K562 (cell line): ENCODE results near the gene TRAF5. TPM values are rescaled to one million over a fixed set of nuclear protein-coding genes. Genes with fewer than 3 reads are reported as not detected.
A peak's percentile ranks its signal among the peaks of the same experiment; 100 is the strongest.

Experiments used
- ATAC-seq: fragments of 200-7000 bp; cut with Tn5 transposase; 3 replicates; pipeline ENCODE4 v1.9.1; 2020; ENCODE audit warnings: moderate library complexity
- BruUV-seq: library from RNA; stranded (reverse); fragments of 400-500 nt; replicated peaks from 2 replicates; lab custom pipeline; 2021; lab: Mats Ljungman, UMichigan
- CTCF ChIA-PET: fragments of 300-600 bp; formaldehyde crosslinking; extraction: SDS; loops from one replicate; lab custom pipeline; 2021; ENCODE audit warnings: low intra/inter-chr PET ratio; lab: Yijun Ruan, JAX
- POLR2A ChIA-PET: fragments of 300-600, 350-650 bp; sonication (Branson Sonifier 250); formaldehyde crosslinking; extraction: SDS; loops from one replicate; lab custom pipeline; 2021; ENCODE audit warnings: antibody characterized with exemption, inconsistent platforms; lab: Yijun Ruan, JAX
- DNase-seq, 4 experiments: peaks; one replicate each; pipeline versions ENCODE4 v3.0.0 to v3.0.0-alpha.2; 2011 to 2018; ENCODE audit warnings: low spot score in 3 of 4, mixed read lengths in 3 of 4; ENCODE audit errors: extremely low read depth in 1 of 4
- FAIRE-seq: peaks from 2 replicates; lab custom pipeline; 2011; peaks lifted over from hg19 to GRCh38; lab: Jason Lieb, UNC
- H2AFZ ChIP-seq: 2 replicates; pipeline ENCODE4 v1.6.0; 2011; ENCODE audit warnings: low read depth, low read length, control low read depth, inconsistent platforms
- H3K27ac ChIP-seq: fragments of 200-600 bp; 3 replicates; pipeline ENCODE4 v1.8.0; 2011; ENCODE audit warnings: low read depth, mild to moderate bottlenecking, control low read depth, inconsistent platforms, low read length, moderate library complexity, mixed read lengths; ENCODE audit errors: extremely low read depth
- H3K27me3 ChIP-seq, 2 experiments: fragments of 300-600 bp in 1 of 2; 2 replicates in 1 of 2; 3 replicates in 1 of 2; pipeline versions ENCODE4 v1.6.0 to v1.8.0; 2011; ENCODE audit warnings: inconsistent platforms in 2 of 2, low read length in 2 of 2, mild to moderate bottlenecking in 1 of 2, mixed read lengths in 1 of 2, moderate library complexity in 1 of 2; ENCODE audit not compliant: control insufficient read depth in 2 of 2, insufficient read depth in 2 of 2
- H3K36me3 ChIP-seq: fragments of 300-600 bp; 3 replicates; pipeline ENCODE4 v1.8.0; 2011; ENCODE audit warnings: mild to moderate bottlenecking, low read length, inconsistent platforms; ENCODE audit not compliant: control insufficient read depth, insufficient read depth
- H3K4me1 ChIP-seq, 2 experiments: fragments of 200-600 bp in 1 of 2; replicated peaks in 1 of 2; 2 replicates in 1 of 2; 3 replicates in 1 of 2; pipeline versions ENCODE4 v1.5.1 to v1.8.0; 2011; ENCODE audit warnings: inconsistent platforms in 2 of 2, low read length in 2 of 2, mild to moderate bottlenecking in 1 of 2, mixed read lengths in 1 of 2, moderate library complexity in 1 of 2; ENCODE audit not compliant: control insufficient read depth in 2 of 2, insufficient read depth in 2 of 2
- H3K4me2 ChIP-seq: 2 replicates; pipeline ENCODE4 v1.6.1; 2011; ENCODE audit warnings: low read length, control low read depth, inconsistent platforms, mixed read lengths; ENCODE audit not compliant: insufficient read depth
- H3K4me3 ChIP-seq: fragments of 200-600 bp; sonication (generic), shearing (Covaris generic); 2 replicates; pipeline ENCODE4 v1.5.1; 2016; ENCODE audit warnings: control low read depth, inconsistent platforms
- H3K79me2 ChIP-seq: fragments of 200-600 bp; 3 replicates; pipeline ENCODE4 v1.8.0; 2011; ENCODE audit warnings: low read length, inconsistent platforms; ENCODE audit not compliant: control insufficient read depth, insufficient read depth
- H3K9ac ChIP-seq, 2 experiments: 2 replicates each; pipeline versions ENCODE4 v1.6.0 to v1.6.1; 2011; ENCODE audit warnings: low read depth in 2 of 2, low read length in 2 of 2, control low read depth in 1 of 2, inconsistent platforms in 1 of 2, mild to moderate bottlenecking in 1 of 2, mixed read lengths in 1 of 2; ENCODE audit not compliant: insufficient read depth in 1 of 2
- H3K9me1 ChIP-seq: one replicate; pipeline ENCODE4 v1.6.0; 2011; ENCODE audit warnings: inconsistent platforms, mild to moderate bottlenecking, low read length, moderate library complexity; ENCODE audit not compliant: control insufficient read depth, insufficient read depth
- H3K9me3 ChIP-seq: replicated peaks from 2 replicates; pipeline ENCODE4 v1.5.1; 2011; ENCODE audit warnings: low read depth, low read length, inconsistent platforms; ENCODE audit not compliant: control insufficient read depth, insufficient read depth
- H4K20me1 ChIP-seq: replicated peaks from 2 replicates; pipeline ENCODE4 v1.6.1; 2011; ENCODE audit warnings: low read length, inconsistent platforms, mixed read lengths; ENCODE audit not compliant: control insufficient read depth, insufficient read depth
- KHSRP ChIP-seq: fragments of 450-650 bp; IDR thresholded peaks from 2 replicates; pipeline ENCODE4 v1.6.1; 2017
- RCOR1 ChIP-seq, 2 experiments: IDR thresholded peaks; 2 replicates each; pipeline ENCODE4 v1.6.1; 2012; ENCODE audit warnings: low read depth in 2 of 2, low read length in 2 of 2, borderline replicate concordance in 1 of 2, improper control_type of control experiment in 1 of 2
- ZNF316 ChIP-seq: fragments of 450-650 bp; IDR thresholded peaks from 2 replicates; pipeline ENCODE4 v1.6.1; 2016
- WGBS: fragments of 100-300 bp; shearing (Covaris generic); methylation state at CpG from one replicate; pipeline ENCODE4 v1.1.6; 2016; ENCODE audit warnings: low coverage, mixed read lengths; ENCODE audit not compliant: insufficient coverage; ENCODE audit errors: missing lambda C conversion rate; 5-methylcytosine and 5-hydroxymethylcytosine counted together
- in situ Hi-C: fragments of 300-500 bp; cut with MboI; formaldehyde crosslinking; loops from 4 replicates; pipeline ENCODE4 v1.15.0; 2018; ENCODE audit warnings: inconsistent platforms, mixed read lengths
- intact Hi-C: fragments of 100-400 bp; cut with micrococcal nuclease; formaldehyde crosslinking; loops from 2 replicates; pipeline ENCODE4 v1.14.2; 2022
- polyA plus RNA-seq, 8 experiments: library from polyadenylated mRNA; depleted of rRNA in 4 of 8; stranded (reverse) in 5 of 8; unstranded in 3 of 8; fragments of >200 nt; fragmentation: Nextera tagmentation in 2 of 8; fragmentation: Illumina TruSeq in 1 of 8; extraction: Ambion mirVana in 2 of 8; extraction: Trizol in 1 of 8; gene quantifications; 2 replicates each; pipeline versions ENCODE4 v1.2.1 to v1.2.3, GENCODE V29; 2011 to 2014; ENCODE audit warnings: inconsistent platforms in 1 of 8, missing spikeins in 1 of 8
- total RNA-seq, 7 experiments: library from RNA; depleted of rRNA in 6 of 7; stranded (reverse); fragments of >200 nt in 6 of 7; fragmentation: Illumina TruSeq in 2 of 7; extraction: Trizol in 2 of 7; gene quantifications; 2 replicates each; pipeline versions ENCODE4 v1.2.1 to v1.2.3, GENCODE V29; 2011 to 2021; ENCODE audit warnings: low replicate concordance in 1 of 7
- TF ChIP-seq, protein P1 (sequence below): fragments of 450-650 bp; IDR thresholded peaks from 2 replicates; pipeline ENCODE4 v1.6.1; 2016
- TF ChIP-seq, protein P2 (sequence below): IDR thresholded peaks from 2 replicates; pipeline ENCODE4 v1.6.1; 2012; ENCODE audit warnings: low read depth, low read length, improper control_type of control experiment, borderline replicate concordance

Gene TRAF5
- total and polyA plus RNA-seq, 9 of the 15 experiments (the other 6 are each of a cell fraction or from before 2014, with no cell fraction given) = 2.0 to 9.3 (median 5.3) TPM

DNA sequence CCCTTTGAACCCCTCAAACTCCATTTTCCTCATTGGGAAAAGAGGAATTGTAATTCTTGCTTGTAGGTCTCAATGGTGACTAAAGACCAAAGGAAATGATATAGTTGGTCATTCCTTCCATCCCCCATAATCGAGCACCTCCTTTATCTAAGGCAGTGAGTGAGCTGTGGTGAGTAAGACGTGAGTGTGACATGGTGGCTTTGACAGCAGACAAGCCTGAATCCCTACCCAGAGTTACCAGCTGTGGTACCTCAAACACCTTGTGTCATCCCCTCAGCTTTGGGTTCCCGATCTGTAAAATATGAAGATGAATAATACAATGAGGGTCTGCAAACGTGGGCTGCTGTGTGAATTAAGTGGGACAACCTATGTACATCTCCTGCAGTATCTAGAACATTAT lies 8.4 kb downstream of the TRAF5 start (continued):
- TF ChIP-seq, protein P1, sequence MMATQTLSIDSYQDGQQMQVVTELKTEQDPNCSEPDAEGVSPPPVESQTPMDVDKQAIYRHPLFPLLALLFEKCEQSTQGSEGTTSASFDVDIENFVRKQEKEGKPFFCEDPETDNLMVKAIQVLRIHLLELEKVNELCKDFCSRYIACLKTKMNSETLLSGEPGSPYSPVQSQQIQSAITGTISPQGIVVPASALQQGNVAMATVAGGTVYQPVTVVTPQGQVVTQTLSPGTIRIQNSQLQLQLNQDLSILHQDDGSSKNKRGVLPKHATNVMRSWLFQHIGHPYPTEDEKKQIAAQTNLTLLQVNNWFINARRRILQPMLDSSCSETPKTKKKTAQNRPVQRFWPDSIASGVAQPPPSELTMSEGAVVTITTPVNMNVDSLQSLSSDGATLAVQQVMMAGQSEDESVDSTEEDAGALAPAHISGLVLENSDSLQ = peak; percentile 53; the same call in 1 of the 2 replicates
- TF ChIP-seq, protein P2, sequence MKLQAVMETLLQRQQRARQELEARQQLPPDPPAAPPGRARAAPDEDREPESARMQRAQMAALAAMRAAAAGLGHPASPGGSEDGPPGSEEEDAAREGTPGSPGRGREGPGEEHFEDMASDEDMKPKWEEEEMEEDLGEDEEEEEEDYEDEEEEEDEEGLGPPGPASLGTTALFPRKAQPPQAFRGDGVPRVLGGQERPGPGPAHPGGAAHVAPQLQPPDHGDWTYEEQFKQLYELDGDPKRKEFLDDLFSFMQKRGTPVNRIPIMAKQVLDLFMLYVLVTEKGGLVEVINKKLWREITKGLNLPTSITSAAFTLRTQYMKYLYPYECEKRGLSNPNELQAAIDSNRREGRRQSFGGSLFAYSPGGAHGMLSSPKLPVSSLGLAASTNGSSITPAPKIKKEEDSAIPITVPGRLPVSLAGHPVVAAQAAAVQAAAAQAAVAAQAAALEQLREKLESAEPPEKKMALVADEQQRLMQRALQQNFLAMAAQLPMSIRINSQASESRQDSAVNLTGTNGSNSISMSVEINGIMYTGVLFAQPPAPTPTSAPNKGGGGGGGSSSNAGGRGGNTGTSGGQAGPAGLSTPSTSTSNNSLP = no peak

DNA sequence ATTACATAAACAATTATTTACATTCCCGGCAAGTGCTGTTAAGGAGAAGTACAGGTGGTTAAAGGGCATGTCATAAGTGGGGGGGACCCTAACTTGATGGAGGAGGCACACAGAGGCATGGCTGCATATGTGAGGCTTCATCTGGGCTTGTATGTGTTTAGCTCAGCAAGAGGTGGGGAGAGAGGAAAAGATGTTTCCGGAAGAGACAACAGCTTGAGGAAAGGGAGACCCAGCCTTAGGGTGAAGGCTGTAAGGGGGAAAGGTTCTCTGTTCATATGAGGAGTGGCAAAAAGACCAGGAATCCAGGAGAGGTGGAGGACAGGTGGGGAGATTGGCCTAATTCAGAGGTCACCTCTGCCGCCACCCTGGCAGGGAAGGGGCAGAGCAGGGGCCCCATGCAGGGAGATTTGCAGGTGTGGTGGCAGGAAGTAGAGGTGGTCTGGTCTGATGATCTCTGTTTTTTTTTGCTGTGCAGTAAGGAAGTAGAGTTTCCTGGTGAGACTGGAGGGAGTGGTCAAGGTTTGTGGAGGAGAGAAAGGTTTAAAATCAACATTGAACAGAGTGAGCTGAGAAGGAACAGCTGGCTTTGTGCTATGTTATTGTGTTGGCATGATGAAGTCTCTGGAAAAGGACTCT lies 9.0 kb downstream of the TRAF5 start:
- no peak overlapping the region for H3K27ac ChIP-seq
- no peaks in the 10 kb centered on the region for H3K79me2 ChIP-seq
- BruUV-seq = no TSS peak
- in situ Hi-C loops = no loop called here
- ChIA-PET CTCF (no interaction called here), POLR2A (interaction anchor here (0.5 to 1.2 kb wide), 2 partner anchors 8 to 135 kb away, joined by 3 to 7 read pairs; no protein-coding TSS in a partner anchor)
- ATAC-seq (no peak), FAIRE-seq (no peak), DNase-seq (no peak)
- H3K9me1 ChIP-seq = no peaks in the 10 kb centered on the region
- H4K20me1 ChIP-seq = no peaks in the 10 kb centered on the region
- no peak overlapping the region for H2AFZ ChIP-seq
- intact Hi-C loops = no loop called here
- H3K36me3 ChIP-seq = no peaks in the 10 kb centered on the region
- no peaks in the 10 kb centered on the region for H3K27me3 ChIP-seq
- WGBS = 78% methylated on average over 3 of the region's 3 CpGs
- no peak overlapping the region for H3K4me3 ChIP-seq
- H3K9me3 ChIP-seq = no peaks in the 10 kb centered on the region
- H3K4me2 ChIP-seq = no peak overlapping the region
- no peak for TF ChIP-seq ZNF316
- TF ChIP-seq RCOR1 (IDR thresholded peaks at IDR 0.05; ENCODE audit: borderline replicate concordance in 1 of 2, low read depth in 2 of 2, low read length in 2 of 2) = no peak
- no peak for TF ChIP-seq KHSRP
- no peak overlapping the region for H3K9ac ChIP-seq
- peaks cover 9 to 16% of the 10 kb centered on the region in 2 experiments; a peak in 4 of 5 replicates for H3K4me1 ChIP-seq
